PFSK-1 (cell line): ENCODE data around the gene ZC3H12A.

Source experiments
- FOXP2 ChIP-seq: optimal IDR thresholded peaks from 2 replicates; pipeline ENCODE3; 2011; ENCODE audit warnings: borderline replicate concordance, control low read depth, inconsistent platforms; ENCODE audit not compliant: insufficient read depth; ENCODE audit errors: extremely low read length, extremely low read depth
- POLR2AphosphoS5 ChIP-seq: IDR thresholded peaks from 2 replicates; pipeline ENCODE4 v1.6.1; 2012; ENCODE audit warnings: low read depth, mild to moderate bottlenecking, control low read depth, low read length, moderate library complexity
- REST ChIP-seq, 2 experiments: IDR thresholded peaks; 2 replicates each; pipeline versions ENCODE4 v1.6.1 to v1.8.0; 2011 to 2012; ENCODE audit warnings: low read depth in 2 of 2, low read length in 2 of 2, control low read depth in 1 of 2, inconsistent platforms in 1 of 2, mild to moderate bottlenecking in 1 of 2, moderate library complexity in 1 of 2; ENCODE audit not compliant: insufficient read depth in 1 of 2
- SIN3A ChIP-seq: IDR thresholded peaks from 2 replicates; pipeline ENCODE4 v1.6.1; 2012; ENCODE audit warnings: mild to moderate bottlenecking, low read length, moderate library complexity, borderline replicate concordance; ENCODE audit not compliant: insufficient read depth
- TAF1 ChIP-seq: IDR thresholded peaks from 2 replicates; pipeline ENCODE4 v1.6.1; 2012; ENCODE audit warnings: low read length, control low read depth, borderline replicate concordance; ENCODE audit not compliant: insufficient read depth

ZC3H12A gene

GRCh38 chr1:37449936-37450335, 24.4 kb upstream of the ZC3H12A start:
- no peak for TF ChIP-seq TAF1
- TF ChIP-seq POLR2AphosphoS5, result no peak
- no peak for TF ChIP-seq FOXP2
- TF ChIP-seq SIN3A, result no peak
- no peak for TF ChIP-seq REST (IDR thresholded peaks at IDR 0.05; ENCODE audit: insufficient read depth in 1 of 2, low read depth in 2 of 2, low read length in 2 of 2)

- TF ChIP-seq SIN3A (no peak), REST (IDR thresholded peaks at IDR 0.05; ENCODE audit: insufficient read depth in 1 of 2, low read depth in 2 of 2, low read length in 2 of 2) (no peak), POLR2AphosphoS5 (no peak), TAF1 (no peak), FOXP2 (no peak)
These were observed 22.0 kb upstream of the ZC3H12A start for GRCh38 chr1:37452416-37452815.

GRCh38 chr1:37453647-37454046, 20.7 kb upstream of the ZC3H12A start:
- no peak for TF ChIP-seq FOXP2
- TF ChIP-seq SIN3A, result no peak
- TF ChIP-seq REST (IDR thresholded peaks at IDR 0.05; ENCODE audit: insufficient read depth in 1 of 2, low read depth in 2 of 2, low read length in 2 of 2), result no peak
- TF ChIP-seq TAF1, result no peak
- TF ChIP-seq POLR2AphosphoS5, result no peak

GRCh38 chr1:37455516-37455915, 18.9 kb upstream of the ZC3H12A start:
- TF ChIP-seq TAF1 (no peak), FOXP2 (no peak), POLR2AphosphoS5 (no peak), REST (IDR thresholded peaks at IDR 0.05; ENCODE audit: insufficient read depth in 1 of 2, low read depth in 2 of 2, low read length in 2 of 2) (no peak), SIN3A (no peak)

- TF ChIP-seq FOXP2 (no peak), SIN3A (no peak)
These were observed 17.8 kb upstream of the ZC3H12A start for GRCh38 chr1:37456614-37457013.
